NOMO-1 (cell line): ENCODE results near the gene HNRNPUL1.
"Not testable (repeated sequence)": the region's sequence is repeated elsewhere in the genome, so short reads cannot be mapped to it uniquely, and the experiment has no call there.

Experiments used
- DNase-seq, 2 experiments: peaks; one replicate each; lab custom pipeline; 2025; ENCODE audit not compliant: unreplicated experiment in 2 of 2; lab: John Stamatoyannopoulos, UW

Gene HNRNPUL1

DNA sequence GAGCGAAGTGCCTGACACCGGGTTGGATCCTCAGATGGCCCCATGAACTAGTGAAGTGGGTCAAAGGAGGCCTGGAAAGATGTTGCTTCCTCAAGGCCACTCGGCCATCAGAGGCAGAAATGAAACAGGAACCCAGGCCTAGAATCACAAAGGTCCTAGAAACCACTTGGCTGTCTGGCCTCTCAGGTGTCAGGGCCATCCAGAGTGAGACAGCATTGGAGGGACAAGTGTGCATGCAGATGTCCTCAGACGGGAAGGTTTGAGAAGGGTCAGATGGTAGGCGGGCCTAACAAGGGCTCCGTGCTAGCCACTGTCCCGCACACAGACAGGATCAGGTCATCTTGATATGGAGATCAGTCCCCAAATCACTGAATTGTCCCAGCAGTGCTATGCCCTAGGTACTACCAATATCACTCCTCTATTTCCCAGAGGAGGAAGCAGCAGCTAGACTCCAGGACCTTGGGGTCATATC, 60.1 kb downstream of the HNRNPUL1 start:
- peak in 1 of 2 experiments; percentile 26 for DNase-seq

DNA sequence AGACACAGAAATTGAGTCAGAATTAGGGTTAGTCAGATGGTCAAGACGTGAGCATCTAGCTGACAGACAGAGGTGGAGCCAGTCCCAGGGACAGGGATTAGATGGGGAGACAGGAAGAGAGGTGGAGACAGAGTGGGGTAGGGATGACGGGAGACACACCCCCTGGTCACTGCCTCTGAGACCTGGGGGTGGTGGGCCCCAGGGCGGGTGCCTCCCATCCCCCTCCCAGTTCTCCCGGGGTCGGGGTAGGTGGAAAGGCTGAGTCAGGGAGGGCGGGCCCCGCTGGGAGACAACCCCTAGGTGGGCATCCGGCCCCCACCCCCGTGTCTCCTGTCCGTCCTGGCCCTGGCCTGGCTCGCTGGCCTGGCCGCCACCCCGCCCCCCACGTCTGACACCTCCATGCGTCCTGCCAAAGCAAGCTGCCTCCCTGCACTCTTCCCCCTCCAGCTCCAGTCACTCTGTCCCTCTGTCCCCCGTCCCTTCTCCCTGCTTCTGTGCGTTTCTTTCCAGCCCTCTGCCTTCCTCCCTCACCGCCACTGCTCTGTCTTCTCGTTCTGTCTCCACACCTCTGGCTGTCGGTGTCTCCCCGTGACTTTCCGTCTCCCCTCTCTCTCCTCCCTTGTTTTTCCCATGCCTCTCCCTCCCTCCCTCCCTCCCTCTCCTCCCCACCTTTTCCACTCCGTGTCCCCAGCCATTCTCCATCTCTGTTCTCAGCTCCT, 60.9 kb downstream of the HNRNPUL1 start:
- DNase-seq = no peak

DNA sequence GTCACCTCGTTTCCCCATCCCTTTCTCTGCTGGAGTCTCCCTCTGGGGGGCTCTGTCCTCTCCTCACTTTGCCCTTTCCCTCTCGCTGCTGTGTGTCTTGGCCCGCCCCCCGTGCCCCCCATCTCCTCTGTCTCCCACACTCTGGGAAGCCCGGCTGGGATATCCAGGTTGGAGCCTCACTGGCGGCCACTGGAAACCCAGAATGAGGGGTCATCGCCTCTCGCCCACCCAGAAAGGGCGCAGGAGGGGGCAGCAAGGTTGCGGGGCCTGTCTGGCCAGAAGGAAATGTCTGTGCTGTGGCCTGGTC, 61.4 kb downstream of the HNRNPUL1 start:
- DNase-seq = no peak

DNA sequence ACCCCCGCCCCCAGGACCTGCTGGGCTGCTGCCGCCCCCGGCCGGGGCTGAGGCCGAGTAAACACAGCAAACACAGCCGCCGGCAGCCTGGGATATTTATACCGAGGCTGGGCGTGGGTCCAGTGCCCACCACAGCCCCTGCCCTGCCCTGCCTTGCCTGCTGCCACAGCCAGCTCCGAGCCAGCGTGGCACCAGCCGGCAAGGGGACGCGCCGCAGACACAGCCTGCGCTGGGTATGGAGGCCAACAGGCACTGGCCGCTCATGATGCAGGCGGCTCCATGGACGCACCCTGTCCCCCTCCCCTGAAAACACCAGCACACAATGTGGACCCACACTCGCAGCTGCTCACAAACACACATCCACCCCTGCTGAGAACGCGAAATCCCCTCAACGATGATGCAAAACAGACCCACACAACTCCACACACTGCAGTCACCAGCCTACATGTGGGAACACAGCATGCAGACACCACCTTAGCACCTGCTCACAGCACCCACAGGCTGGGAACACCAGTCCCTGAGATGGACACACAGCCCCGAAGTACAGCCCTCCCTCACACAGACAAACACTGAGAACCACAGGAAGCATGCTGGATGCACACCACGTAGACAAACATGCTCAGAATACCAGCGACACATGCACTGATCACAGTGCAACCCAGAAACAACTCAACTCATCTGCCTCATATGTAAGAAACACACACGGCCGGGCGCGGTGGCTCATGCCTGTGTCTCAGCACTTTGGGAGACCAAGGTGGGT, 62.0 kb downstream of the HNRNPUL1 start:
- no peak for DNase-seq

DNA sequence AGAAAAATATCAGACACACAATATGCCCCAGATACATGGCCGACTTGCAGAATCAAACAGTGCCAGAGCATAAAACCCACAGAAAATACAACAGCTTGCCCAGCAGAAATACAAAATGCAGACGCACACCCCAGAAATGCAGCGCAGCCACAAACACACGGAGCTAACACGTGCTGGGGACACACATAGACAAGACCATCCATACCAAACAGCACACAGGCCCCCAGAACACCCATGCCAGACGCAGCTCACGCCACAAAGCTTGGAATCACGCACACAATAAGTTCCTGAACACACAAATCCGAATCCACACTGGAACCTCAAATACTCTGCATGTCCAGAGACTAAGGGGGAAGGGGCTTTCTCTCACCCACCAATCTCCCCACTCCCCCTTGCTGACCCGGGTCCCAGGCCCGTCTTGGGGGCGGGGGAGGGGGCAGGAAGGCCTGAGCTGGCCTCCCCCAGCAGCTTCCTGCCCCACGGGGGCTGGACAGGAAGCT, 63.0 kb downstream of the HNRNPUL1 start:
- DNase-seq = peak in 1 of 2 experiments; percentile 48

DNA sequence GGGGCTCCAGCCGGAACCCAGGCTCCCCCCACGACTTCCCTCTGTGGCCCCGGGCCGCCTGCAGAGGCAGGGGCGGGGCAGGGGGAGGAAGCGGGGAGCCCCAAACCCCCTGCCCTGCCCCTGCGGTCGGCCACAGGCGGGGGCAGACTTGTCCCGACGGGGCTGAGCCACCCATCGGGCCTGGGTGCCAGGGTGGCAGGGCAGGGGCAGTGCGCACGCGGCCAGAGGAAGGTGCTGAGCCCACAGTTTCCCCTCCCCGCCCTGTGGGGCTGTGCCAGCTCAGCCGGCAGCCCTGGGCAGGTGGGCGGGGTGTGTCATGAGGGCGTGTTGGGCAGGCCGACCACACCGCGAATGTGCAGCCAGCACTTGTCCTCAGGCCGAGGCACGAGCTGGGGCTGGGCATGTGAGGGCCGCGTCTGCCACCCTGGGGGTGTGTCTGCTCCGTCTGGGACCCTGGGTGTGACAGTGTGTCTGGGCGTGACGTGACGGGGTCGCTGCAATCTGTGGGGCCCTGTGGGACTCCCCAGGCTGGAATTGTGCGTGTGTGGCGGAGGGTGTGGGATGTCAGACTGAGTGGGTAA, 63.5 kb downstream of the HNRNPUL1 start:
- peak; percentile 72 to 87 for DNase-seq

DNA sequence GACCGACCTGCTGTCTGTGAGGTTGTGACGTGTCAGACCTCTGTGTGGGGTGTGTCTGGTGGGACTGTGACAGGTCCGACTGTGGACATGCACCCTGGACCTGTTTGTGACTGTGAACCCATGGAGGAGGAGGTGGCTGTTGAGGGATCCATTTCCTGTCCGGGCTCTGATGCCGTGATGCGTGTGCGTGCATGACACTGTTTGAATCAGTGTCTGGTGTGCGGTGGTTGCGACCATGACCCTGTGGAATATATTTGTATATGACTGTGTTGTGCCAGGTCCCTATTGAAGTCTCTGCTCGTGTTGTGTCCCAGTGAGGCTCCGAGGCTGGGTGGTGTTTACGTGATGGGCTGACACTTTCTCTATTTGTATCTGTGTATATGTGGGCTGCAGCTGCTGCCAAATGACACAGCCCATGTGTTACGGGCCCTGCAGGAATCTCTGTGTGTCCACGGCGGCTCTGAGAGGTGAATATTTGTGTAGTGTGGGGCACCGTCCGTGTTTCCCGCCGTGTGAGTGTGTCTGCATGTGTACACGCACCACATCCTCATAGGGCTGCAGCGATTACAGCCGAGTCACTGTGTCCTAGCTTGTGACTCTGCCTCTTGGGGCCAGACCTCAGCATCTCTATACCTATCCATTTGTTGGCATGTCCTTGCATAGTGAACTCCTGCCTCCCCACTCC, 64.1 kb downstream of the HNRNPUL1 start:
- DNase-seq = peak; percentile 76 to 80

DNA sequence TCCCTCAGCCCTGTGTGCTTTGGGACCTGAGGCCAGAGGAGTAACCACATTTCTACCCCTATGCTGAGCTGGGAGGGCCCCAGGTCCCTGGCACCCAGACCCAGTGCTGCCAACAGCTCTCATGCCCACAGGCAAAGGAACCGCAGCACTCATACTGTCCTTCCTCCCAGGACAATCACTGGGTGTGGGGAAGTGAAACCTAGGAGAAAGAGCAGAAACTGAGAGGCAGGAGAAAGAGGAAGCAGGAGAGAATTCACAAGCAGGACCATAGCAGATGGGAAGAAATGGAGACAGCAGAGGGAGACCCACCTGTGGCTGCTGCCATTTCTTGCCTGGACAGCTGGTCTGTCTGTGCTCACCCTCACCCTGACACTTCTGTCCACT, 64.7 kb downstream of the HNRNPUL1 start:
- peak; percentile 80 to 86 for DNase-seq

DNA sequence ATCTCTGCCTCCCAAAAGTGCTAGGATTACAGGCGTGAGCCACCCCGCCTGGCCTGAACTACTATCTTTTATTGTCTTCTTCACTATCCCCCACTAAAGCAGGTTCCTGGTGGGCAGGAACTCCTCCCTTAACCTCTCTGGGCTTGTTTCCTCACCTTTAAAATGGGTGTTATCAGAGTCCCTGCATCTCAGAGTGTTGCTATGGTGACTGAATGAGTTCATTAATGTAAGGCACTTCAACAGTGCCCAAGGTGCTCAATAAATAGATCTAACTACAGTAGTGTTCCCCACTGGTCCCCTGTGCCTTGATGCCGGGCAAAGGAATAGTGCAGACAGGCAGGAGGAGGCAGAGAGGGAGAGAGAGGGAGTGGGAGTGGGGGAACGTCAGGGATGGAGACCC, 66.3 kb downstream of the HNRNPUL1 start:
- no peak for DNase-seq

DNA sequence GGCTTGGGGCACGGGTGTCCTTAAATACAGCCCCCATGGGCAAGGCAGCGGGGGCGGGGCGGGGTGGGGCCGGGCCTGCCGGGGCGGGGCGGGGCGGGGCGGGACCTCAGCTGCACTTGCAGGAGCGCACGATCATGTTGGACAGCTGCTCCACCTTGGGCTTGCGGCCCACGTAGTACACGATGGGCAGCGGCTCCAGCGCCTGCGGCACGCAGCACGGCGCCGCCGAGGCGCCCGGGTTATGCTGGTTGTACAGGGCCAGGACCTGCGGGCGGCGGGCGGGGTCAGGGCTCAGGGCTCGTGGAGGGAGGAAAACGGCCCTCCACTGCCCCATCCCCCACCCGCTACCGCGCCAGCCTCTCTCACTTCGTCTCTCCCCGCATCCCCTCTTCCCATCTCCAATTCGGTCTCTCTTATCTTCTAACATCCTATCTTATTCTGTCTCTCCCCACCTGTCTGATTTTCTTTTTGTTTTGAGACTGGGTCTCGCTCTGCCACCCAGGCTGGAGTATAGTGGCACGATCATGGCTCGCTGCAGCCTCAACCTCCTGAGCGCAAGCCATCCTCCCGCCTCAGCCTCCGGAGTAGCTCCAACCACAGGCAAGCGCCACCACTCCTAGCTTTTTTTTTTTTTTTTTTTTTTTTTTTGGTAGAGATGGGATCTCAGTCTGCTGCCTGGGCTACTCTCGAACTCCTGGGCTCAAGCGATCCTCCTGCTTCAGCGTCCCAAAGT, 66.9 kb downstream of the HNRNPUL1 start:
- DNase-seq = no peak

DNA sequence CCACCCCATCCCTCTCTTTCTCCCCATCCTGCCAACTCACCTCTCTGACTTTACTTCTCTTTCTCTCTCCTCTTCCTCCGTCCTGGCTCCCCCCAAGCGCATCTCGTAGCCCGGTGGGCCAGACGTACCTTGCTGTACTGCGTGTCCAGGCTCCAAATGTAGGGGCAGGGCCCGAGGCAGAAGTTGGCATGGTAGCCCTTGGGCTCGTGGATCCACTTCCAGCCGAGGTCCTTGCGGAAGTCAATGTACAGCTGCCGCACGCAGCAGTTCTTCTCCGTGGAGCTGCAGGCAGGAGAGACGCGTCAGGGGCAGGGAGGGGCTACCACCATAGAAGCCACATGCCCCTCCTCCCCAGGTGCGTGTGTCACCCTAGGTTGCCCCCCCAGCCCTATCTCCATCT, 67.8 kb downstream of the HNRNPUL1 start:
- no peak for DNase-seq

DNA sequence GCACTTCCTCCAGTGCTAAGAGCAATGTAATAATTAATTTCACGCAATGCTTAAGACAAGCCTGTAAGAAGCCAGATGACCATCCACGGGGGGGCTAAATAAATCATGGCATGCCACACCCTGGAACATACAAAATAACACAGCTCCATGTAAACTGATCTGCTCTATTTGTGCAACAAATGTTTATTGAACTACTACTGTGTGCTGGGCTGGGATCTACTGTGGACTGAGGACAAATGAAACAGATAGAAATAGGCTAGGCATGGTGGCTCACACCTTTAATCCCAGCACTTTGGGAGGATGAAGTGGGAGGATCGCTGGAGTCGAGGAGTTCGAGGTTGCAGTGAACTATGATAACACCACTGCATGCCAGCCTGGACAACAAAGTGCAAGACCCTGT, 68.3 kb downstream of the HNRNPUL1 start:
- no peak for DNase-seq

DNA sequence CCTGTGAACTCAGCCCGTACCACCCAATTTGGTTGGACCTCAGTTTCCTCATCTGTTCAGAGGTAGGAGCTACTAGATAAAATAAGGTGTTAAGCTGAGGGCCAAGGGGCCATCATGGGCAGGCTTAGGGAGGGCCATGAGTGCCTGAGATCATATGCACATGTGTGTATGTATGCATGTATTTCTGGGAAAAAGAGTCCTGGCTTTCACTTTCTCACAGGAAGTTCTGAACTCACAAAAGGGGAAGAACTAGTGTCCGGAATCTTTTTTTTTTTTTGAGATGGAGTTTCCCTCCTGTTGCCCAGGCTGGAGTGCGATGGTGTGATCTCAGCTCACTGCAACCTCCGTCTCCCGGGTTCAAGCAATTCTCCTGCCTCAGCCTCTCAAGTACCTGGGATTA, 70.6 kb downstream of the HNRNPUL1 start:
- DNase-seq = peak in 1 of 2 experiments; percentile 49

DNA sequence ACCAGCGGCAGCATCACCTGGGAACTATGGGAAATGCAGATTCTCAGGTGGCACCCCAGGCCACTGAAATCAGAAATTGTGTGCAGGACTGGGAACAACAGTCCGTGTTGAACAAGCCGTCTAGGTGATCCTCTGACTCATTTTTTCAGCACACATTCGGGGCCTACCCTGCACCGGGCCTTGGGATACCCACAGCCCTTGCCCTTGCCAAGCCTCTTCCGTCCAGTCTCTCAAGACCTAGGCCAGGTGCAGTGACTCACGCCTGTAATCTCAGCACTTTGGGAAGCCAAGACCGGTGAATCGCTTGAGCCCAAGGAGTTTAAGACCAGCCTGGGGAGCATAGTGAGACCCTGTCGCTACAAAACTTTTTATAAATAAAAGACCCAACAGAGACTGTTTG, 71.3 kb downstream of the HNRNPUL1 start:
- DNase-seq = no peak

DNA sequence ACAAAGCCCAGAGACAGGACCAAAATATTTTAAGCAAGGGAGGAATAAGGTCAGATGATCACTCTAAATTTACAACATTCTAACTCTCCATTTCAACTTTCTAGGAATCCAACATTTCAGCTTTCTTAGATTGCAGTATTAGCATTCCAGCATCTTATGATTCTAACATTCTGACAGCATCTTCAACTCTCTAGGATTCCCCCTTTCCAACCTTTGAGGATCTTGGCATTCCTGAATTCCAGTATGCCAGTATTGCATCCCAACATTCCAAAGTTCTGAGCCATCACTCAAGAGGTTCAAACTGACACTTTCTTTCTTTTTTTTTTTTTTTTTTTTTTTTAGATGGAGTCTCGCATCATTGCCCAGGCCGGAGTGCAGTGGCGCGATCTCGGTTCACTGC, 75.8 kb downstream of the HNRNPUL1 start:
- DNase-seq = no peak

DNA sequence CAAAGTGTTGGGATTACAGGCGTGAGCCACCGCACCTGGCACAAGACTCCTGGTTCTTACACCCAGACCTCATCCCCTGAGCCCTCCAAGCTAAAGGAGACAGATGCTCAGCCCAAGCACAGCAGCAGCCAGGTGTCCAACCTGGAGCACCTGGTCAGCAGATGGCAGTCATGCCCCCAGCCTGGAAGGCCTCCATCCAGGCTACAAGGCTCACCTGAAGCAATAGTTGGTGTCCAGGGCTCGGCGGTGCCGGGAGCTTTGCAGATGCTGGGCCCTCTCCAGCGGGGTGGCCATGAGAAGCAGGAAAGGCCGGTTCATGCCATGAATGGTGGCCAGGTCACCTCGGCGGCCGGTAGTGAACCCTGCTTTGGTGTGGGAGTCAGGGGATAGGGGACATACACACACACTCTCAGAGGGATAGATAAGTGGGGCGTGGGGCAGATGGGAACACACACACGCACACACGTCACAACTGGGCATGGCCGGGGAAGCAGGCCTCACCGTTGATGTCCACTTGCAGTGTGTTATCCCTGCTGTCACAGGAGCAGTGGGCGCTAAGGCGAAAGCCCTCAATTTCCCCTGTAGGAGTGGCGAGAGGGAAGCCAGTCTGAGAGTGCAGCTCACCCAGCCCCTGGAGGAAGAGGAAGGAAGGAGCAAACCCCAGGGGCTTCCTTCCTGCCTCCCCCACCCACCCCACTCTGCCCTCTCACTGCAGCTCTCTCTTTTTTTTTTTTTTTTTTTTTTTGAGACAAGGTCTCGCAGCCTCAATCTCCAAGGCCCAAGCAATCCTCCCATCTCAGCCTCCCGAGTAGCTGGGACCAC, 77.7 kb downstream of the HNRNPUL1 start:
- DNase-seq = no peak

DNA sequence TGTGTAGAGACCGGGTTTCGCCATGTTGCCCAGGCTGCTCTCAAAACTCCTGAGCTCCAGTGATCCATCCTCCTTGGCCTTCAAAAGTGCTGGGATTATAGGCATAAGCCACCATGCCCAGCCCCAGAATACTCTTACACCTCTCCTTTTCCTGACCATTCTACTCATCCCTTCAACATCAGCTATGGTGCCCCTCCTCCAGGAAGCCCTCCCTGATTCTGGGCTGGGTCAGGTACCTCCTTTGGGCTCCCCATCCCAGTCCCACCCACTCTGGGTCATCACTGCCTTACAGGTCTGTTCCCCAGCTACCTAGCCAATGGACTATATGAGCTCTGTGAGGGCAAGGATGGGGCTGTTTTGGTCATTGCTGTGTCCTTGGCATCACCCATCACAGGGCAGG, 80.0 kb downstream of the HNRNPUL1 start:
- no peak for DNase-seq

DNA sequence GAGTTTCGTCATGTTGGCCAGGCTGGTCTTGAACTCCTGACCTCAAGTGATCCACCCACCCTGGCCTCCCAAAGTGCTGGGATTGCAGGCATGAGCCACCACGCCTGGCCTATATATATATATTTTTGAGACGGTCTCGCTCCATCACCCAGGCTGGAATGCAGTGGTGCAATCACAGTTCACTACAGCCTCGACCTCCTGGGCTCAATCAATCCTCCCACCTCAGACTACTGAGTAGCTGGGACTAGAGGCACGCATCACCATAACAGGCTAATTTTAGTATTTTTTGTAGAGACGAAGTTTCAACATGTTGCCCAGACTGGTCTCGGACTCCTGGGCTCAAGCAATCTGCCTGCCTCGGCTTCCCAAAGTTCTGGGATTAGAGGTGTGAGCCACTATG, 82.7 kb downstream of the HNRNPUL1 start:
- DNase-seq = not testable (repeated sequence)

DNA sequence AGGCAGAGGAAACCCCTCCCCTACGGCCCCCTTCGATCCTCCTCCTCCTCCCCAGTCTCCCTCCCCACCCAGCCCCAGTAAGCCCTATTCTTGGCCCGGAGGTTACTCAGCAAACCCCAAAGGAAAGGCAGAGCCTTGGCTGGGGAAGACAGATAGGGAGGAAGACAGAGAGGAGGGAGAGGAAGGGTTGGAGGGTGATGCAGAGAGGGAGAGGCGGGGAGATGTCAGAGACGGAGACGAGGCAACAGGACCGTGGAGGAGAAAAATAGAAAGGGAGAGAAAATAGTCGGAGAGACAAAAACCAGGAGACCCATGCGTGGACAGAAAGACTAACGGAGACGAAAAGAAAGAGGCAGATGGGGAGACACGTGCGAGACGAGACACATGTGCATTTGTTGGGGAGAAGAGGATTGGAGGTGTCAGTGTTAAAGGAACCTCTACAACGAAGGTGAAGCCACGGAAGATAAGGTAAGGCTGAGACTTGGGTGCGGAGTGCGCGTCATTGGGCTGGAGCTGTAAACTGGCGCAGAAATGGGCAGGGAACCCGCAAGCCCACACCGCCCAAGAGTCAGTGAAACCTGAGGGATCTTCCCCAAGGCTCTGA, 86.7 kb downstream of the HNRNPUL1 start:
- no peak for DNase-seq
